Right atrium auricular region (tissue), 2 donors: ENCODE data around the gene MYL5. TPM values are rescaled to one million over a fixed set of nuclear protein-coding genes. Genes with fewer than 3 reads are reported as not detected.

Experiments
- DNase-seq: peaks from one replicate; pipeline ENCODE4 v3.0.0-alpha.2; 2019; ENCODE audit warnings: low spot score
- H3K27ac ChIP-seq, 2 donors: fragments of 200-600 bp; sonication (generic); 1 replicate in 1 of 2; 2 replicates in 1 of 2; pipeline ENCODE4 v1.5.1; 2016 to 2019
- H3K27me3 ChIP-seq, 2 donors: fragments of 200-600 bp; sonication (generic); one replicate each; pipeline versions ENCODE4 v1.5.1 to v1.6.0; 2017 to 2019
- H3K36me3 ChIP-seq: fragments of 200-600 bp; sonication (generic); one replicate; pipeline ENCODE4 v1.5.1; 2016
- H3K4me1 ChIP-seq, 2 donors: fragments of 200-600 bp; sonication (generic); one replicate each; pipeline versions ENCODE4 v1.5.1 to v1.6.0; 2017 to 2019
- H3K4me3 ChIP-seq, 2 donors: fragments of 200-600 bp; sonication (generic); 1 replicate in 1 of 2; 2 replicates in 1 of 2; pipeline ENCODE4 v1.5.1; 2017 to 2019; ENCODE audit warnings: mild to moderate bottlenecking in 1 of 2, moderate library complexity in 1 of 2
- H3K9me3 ChIP-seq, 2 donors: fragments of 200-600 bp; sonication (generic); one replicate each; pipeline ENCODE4 v1.5.1; 2019
- CTCF ChIP-seq, 2 donors: fragments of 200-600 bp; sonication (generic); IDR thresholded peaks; one replicate each; pipeline ENCODE4 v1.5.1; 2019; ENCODE audit warnings: antibody characterized with exemption in 2 of 2
- total RNA-seq, 2 donors: library from RNA; depleted of rRNA; stranded (reverse); fragments of >200 nt; gene quantifications; one replicate each; pipeline ENCODE4 v1.1.0, GENCODE V29; 2016

Gene MYL5
- total RNA-seq, 2 donors from 2014 or later, result 3.2 to 3.6 TPM

DNA sequence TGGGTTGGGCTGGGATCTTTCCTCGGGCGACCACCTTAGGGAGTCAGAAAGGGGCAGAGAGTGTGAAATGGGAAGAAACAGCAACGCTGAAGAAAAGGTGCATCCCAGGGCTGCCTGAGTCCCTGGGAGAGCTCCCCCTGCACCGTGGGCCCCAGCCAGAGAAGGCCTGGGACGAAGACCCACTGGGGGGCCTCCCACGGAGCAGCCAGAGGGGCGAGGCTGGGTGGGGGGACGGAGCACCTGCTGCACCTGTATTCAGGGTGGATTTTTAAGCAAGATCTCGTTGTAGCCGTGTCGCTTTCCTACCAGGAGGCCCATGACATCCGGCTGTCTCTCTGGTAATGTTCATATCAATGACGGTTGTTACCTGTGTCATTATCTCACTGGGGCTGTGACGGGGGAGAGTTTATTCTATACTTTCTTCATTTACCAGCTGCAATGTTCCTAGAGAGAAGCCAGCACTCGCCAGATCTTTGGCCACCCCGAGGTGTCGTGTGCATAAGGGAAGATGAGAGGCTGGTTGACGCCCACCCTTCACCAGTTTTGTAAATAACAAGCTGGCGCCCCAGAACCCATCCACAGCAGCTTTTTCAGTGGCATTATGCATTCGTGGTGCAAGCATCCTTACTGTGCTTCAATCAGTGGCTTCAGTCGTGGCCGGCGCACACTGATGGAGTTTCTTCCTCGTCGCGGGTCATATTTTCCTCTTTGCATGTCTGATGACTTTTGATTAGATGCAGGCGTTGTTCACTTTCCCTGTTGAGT is 25.7 kb downstream of the MYL5 start:
- H3K4me1 ChIP-seq, result peaks cover 0 to 3% of the 10 kb centered on the region in 2 donors
- no peaks in the 10 kb centered on the region for H3K9me3 ChIP-seq
- H3K27me3 ChIP-seq, result no peaks in the 10 kb centered on the region
- no peak for DNase-seq
- no peak for TF ChIP-seq CTCF (IDR thresholded peaks at IDR 0.05)
- H3K36me3 ChIP-seq, result no peaks in the 10 kb centered on the region
- no peak overlapping the region for H3K27ac ChIP-seq
- H3K4me3 ChIP-seq, result no peak overlapping the region

GRCh38 chr4:700587-701264 is 26.4 kb downstream of the MYL5 start:
- H3K36me3 ChIP-seq, result no peaks in the 10 kb centered on the region
- H3K27ac ChIP-seq, result no peak overlapping the region
- no peak for TF ChIP-seq CTCF (IDR thresholded peaks at IDR 0.05)
- no peak for DNase-seq
- no peaks in the 10 kb centered on the region for H3K27me3 ChIP-seq
- no peaks in the 10 kb centered on the region for H3K9me3 ChIP-seq
- H3K4me1 ChIP-seq, result peaks cover 0 to 7% of the 10 kb centered on the region in 2 donors
- no peak overlapping the region for H3K4me3 ChIP-seq

GRCh38 chr4:702618-703048 is 28.3 kb downstream of the MYL5 start:
- H3K9me3 ChIP-seq, result no peaks in the 10 kb centered on the region
- no peak for DNase-seq
- H3K36me3 ChIP-seq, result no peaks in the 10 kb centered on the region
- no peak overlapping the region for H3K27ac ChIP-seq
- no peaks in the 10 kb centered on the region for H3K27me3 ChIP-seq
- TF ChIP-seq CTCF (IDR thresholded peaks at IDR 0.05), result no peak
- H3K4me1 ChIP-seq, result peaks cover 0 to 18% of the 10 kb centered on the region in 2 donors
- H3K4me3 ChIP-seq, result no peak overlapping the region

DNA sequence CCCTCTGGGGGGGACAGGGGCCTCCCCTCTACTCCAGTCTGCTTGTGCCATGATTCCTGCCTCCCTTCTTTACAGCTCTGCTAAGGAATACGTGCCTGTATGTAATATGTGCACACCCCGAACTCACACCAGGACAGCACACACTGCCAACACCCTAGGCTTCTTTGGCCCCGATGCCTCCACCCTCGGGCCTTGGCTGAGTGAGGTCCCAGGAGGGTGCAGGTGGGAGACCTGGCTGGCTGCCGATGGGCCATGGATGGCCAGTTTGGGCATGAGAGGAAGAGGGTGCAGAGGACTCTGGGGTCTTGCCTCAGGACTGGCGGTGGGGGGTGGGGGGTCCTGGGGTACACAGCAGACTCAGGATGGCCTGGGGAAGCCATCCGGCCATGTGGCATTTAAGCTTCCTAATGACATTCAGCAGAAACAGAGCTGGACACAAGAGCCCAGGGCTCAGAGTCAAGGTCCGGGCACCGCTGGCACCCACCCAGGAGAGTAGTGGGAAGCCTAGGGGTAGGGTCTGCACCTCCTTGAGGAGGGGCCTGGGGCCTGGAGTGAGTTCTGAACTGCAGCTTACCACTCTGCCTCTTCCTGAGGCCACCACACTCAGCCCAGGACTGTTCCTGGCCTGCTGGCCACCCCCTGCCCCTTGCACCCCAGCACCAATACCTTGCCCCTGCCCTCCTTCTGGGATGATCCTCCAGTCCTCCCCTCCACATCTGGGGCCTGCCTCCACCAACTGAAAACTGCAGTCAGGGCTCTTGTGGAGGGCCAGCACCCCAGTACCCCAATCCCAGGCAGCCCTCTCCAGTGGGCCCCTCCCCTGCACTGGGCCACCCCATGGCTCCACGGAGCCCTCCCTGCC is 29.2 kb downstream of the MYL5 start:
- no peak overlapping the region for H3K4me3 ChIP-seq
- H3K36me3 ChIP-seq, result no peaks in the 10 kb centered on the region
- H3K9me3 ChIP-seq, result no peaks in the 10 kb centered on the region
- no peak for TF ChIP-seq CTCF (IDR thresholded peaks at IDR 0.05)
- no peaks in the 10 kb centered on the region for H3K27me3 ChIP-seq
- H3K27ac ChIP-seq, result no peak overlapping the region
- no peak for DNase-seq
- peaks cover 0 to 26% of the 10 kb centered on the region in 2 donors for H3K4me1 ChIP-seq

DNA sequence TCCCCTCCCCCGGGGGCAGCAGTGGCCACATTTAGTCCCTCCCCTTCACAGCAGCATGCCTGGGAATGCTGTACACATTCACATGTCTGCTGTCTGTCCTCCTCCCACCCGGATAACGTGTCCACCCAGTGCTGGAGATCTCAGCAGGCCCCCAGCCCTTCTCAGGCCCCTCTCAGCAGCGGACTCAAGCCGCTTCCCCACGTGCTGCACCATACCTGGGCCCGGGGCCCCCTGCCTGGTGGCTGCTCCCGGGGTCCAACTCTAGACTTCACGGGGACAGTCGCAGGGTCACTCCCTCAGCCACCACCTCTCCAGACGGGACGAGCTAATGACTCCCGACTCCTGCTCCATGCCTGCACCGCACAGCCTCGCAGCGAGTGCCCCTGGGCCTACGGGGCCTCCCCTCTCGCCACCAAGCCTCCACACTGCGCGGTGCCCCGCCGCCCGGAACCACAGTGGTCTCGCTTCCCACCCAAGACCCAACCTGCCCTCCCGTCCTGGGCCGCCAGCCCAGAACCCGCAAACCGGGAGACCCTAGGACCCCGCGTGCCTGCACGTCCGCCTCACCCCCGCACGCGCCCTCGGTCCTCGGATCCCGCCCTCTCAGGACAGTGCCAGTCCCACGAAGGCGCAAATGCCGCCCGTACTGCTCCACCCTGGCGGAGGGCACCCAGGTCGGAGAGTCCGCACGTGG is 30.0 kb downstream of the MYL5 start:
- Histone ChIP-seq H3K27ac (no peak overlapping the region), H3K9me3 (no peaks in the 10 kb centered on the region), H3K36me3 (no peaks in the 10 kb centered on the region), H3K27me3 (no peaks in the 10 kb centered on the region), H3K4me1 (peaks cover 0 to 34% of the 10 kb centered on the region in 2 donors), H3K4me3 (no peak overlapping the region)
- TF ChIP-seq CTCF (IDR thresholded peaks at IDR 0.05), result no peak
- DNase-seq, result no peak
